GM18907 (cell line): ENCODE measurements around the gene C10orf95.
A peak's percentile ranks its signal among the peaks of the same experiment; 100 is the strongest.
"Not testable (repeated sequence)": the region's sequence is repeated elsewhere in the genome, so short reads cannot be mapped to it uniquely, and the experiment has no call there.

Source experiments
- ATAC-seq: cut with Tn5 transposase; IDR thresholded peaks from one replicate; pipeline ENCODE4 v1.9.1; 2021; ENCODE audit warnings: mild to moderate bottlenecking, moderate library complexity; ENCODE audit not compliant: unreplicated experiment

Gene C10orf95

GRCh38 chr10:102451105-102451969 is at the start of gene C10orf95:
C10orf95 (minus strand) TSS chr10:102451543; CDS start chr10:102451093, 450 bp downstream.
- peak; percentile 3 for ATAC-seq

GRCh38 chr10:102500686-102501085 is 49.3 kb upstream of the C10orf95 start:
- not testable (repeated sequence) for ATAC-seq

GRCh38 chr10:102499356-102499755 is 48.0 kb upstream of the C10orf95 start:
- ATAC-seq, result no peak

- no peak for ATAC-seq
Observed at GRCh38 chr10:102497545-102497944, 46.2 kb upstream of the C10orf95 start.

- ATAC-seq, result no peak
Observed at GRCh38 chr10:102493771-102494170, 42.4 kb upstream of the C10orf95 start.

GRCh38 chr10:102492983-102493382 is 41.6 kb upstream of the C10orf95 start:
- ATAC-seq, result no peak

GRCh38 chr10:102492344-102492939 is 41.1 kb upstream of the C10orf95 start:
- no peak for ATAC-seq

GRCh38 chr10:102491136-102491535 is 39.8 kb upstream of the C10orf95 start:
- ATAC-seq, result no peak

GRCh38 chr10:102485093-102485784 is 33.9 kb upstream of the C10orf95 start:
- no peak for ATAC-seq

- no peak for ATAC-seq
Observed at GRCh38 chr10:102484021-102484420, 32.7 kb upstream of the C10orf95 start.

- no peak for ATAC-seq
Observed at GRCh38 chr10:102480396-102480795, 29.1 kb upstream of the C10orf95 start.

GRCh38 chr10:102479651-102480050 is 28.3 kb upstream of the C10orf95 start:
- no peak for ATAC-seq

- ATAC-seq, result no peak
Observed at GRCh38 chr10:102476466-102477141, 25.3 kb upstream of the C10orf95 start.

GRCh38 chr10:102475451-102476040 is 24.2 kb upstream of the C10orf95 start:
- ATAC-seq, result no peak

- no peak for ATAC-seq
Observed at GRCh38 chr10:102473445-102474331, 22.3 kb upstream of the C10orf95 start.

GRCh38 chr10:102470579-102471546 is 19.5 kb upstream of the C10orf95 start:
- ATAC-seq, result no peak

- ATAC-seq, result no peak
Observed at GRCh38 chr10:102468683-102469082, 17.3 kb upstream of the C10orf95 start.

- no peak for ATAC-seq
Observed at GRCh38 chr10:102467971-102468438, 16.7 kb upstream of the C10orf95 start.
